A673 (cell line): ENCODE data around the gene CAPN2.

ENCODE experiments used
- CTCF ChIP-seq: fragments of 300-800, 200-600 bp; sonication (generic); conservative IDR thresholded peaks from 2 replicates; pipeline ENCODE4 v1.5.1; 2017; ENCODE audit warnings: low read depth, mild to moderate bottlenecking, antibody characterized with exemption, low read length, moderate library complexity, mixed read lengths
- EZH2 ChIP-seq: fragments of 200-600 bp; sonication (generic); IDR thresholded peaks from 2 replicates; pipeline ENCODE4 v1.6.1; 2017; ENCODE audit warnings: borderline replicate concordance, low read depth, mild to moderate bottlenecking, mixed read lengths, antibody characterized with exemption, low read length; ENCODE audit not compliant: poor library complexity, severe bottlenecking

- TF ChIP-seq EZH2 (no peak), CTCF (no peak)
These were observed 61.9 kb downstream of the CAPN2 start for GRCh38 chr1:223774134-223774814.
